AG09309 (cell line): ENCODE data around the gene WWTR1.

Experiments used
- DNase-seq: peaks from one replicate; pipeline ENCODE4 v3.0.0-alpha.2; 2010; ENCODE audit warnings: low read depth
- H3K4me3 ChIP-seq: 2 replicates; pipeline ENCODE4 v1.5.1; 2011; ENCODE audit warnings: mild to moderate bottlenecking, low read depth, low read length, moderate library complexity; ENCODE audit not compliant: control insufficient read depth
- TF ChIP-seq, protein P1 (sequence below): IDR thresholded peaks from 2 replicates; pipeline ENCODE4 v1.5.1; 2011; ENCODE audit warnings: mild to moderate bottlenecking, low read depth, low read length, inconsistent platforms; ENCODE audit not compliant: insufficient read depth, control insufficient read depth; ENCODE audit errors: missing control alignments

Gene WWTR1

GRCh38 chr3:149647812-149648211, 10.0 kb downstream of the WWTR1 start:
- no peak for DNase-seq
- TF ChIP-seq, protein P1, sequence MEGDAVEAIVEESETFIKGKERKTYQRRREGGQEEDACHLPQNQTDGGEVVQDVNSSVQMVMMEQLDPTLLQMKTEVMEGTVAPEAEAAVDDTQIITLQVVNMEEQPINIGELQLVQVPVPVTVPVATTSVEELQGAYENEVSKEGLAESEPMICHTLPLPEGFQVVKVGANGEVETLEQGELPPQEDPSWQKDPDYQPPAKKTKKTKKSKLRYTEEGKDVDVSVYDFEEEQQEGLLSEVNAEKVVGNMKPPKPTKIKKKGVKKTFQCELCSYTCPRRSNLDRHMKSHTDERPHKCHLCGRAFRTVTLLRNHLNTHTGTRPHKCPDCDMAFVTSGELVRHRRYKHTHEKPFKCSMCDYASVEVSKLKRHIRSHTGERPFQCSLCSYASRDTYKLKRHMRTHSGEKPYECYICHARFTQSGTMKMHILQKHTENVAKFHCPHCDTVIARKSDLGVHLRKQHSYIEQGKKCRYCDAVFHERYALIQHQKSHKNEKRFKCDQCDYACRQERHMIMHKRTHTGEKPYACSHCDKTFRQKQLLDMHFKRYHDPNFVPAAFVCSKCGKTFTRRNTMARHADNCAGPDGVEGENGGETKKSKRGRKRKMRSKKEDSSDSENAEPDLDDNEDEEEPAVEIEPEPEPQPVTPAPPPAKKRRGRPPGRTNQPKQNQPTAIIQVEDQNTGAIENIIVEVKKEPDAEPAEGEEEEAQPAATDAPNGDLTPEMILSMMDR = no peak
- H3K4me3 ChIP-seq = no peak overlapping the region

DNA sequence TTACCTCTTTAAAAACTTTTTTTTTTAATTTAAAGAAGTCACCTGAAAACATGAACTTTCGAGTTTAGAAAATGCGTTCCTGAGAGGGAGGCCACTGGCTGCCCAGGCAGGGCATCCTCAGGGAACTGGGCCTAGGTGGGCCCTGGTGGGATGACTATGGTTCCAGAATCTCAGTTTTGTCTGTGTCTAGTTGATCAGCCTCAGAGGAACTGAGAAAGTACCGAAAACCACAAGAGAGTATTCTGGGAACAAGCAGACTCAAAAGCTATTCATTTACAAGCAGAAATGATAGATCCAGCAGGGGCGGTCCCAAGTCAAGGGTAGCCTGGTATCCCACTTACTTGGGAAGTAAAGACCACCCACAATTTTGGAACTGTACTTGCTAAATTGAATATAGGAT, 10.5 kb downstream of the WWTR1 start:
- no peak overlapping the region for H3K4me3 ChIP-seq
- no peak for DNase-seq
- TF ChIP-seq, protein P1 = no peak

GRCh38 chr3:149646181-149646766, 11.6 kb downstream of the WWTR1 start:
- no peak for DNase-seq
- H3K4me3 ChIP-seq = no peak overlapping the region
- TF ChIP-seq, protein P1 = no peak

GRCh38 chr3:149643963-149644362, 13.9 kb downstream of the WWTR1 start:
- TF ChIP-seq, protein P1 = no peak
- no peak overlapping the region for H3K4me3 ChIP-seq
- DNase-seq = no peak

GRCh38 chr3:149643482-149643798, 14.4 kb downstream of the WWTR1 start:
- TF ChIP-seq, protein P1 = no peak
- no peak for DNase-seq
- H3K4me3 ChIP-seq = no peak overlapping the region

GRCh38 chr3:149640976-149641728, 16.7 kb downstream of the WWTR1 start:
- TF ChIP-seq, protein P1 = no peak
- no peak for DNase-seq
- H3K4me3 ChIP-seq = no peak overlapping the region
